Esophagus mucosa (tissue), 1 donor: ENCODE data around the gene STAB2. TPM values are rescaled to one million over a fixed set of nuclear protein-coding genes. Genes with fewer than 3 reads are reported as not detected.

ENCODE experiments used
- ATAC-seq: fragments of 200-7000 bp; cut with Tn5 transposase; one replicate; pipeline ENCODE4 v1.9.1; 2020
- total RNA-seq: library from RNA; stranded (reverse); gene quantifications from one replicate; pipeline ENCODE4 v1.2.4, GENCODE V29; 2023
- donor health status: DM: yes; HTN: yes; CAD: no.

STAB2 gene
- total RNA-seq, 1 donor from 2014 or later: 0.16 TPM

DNA sequence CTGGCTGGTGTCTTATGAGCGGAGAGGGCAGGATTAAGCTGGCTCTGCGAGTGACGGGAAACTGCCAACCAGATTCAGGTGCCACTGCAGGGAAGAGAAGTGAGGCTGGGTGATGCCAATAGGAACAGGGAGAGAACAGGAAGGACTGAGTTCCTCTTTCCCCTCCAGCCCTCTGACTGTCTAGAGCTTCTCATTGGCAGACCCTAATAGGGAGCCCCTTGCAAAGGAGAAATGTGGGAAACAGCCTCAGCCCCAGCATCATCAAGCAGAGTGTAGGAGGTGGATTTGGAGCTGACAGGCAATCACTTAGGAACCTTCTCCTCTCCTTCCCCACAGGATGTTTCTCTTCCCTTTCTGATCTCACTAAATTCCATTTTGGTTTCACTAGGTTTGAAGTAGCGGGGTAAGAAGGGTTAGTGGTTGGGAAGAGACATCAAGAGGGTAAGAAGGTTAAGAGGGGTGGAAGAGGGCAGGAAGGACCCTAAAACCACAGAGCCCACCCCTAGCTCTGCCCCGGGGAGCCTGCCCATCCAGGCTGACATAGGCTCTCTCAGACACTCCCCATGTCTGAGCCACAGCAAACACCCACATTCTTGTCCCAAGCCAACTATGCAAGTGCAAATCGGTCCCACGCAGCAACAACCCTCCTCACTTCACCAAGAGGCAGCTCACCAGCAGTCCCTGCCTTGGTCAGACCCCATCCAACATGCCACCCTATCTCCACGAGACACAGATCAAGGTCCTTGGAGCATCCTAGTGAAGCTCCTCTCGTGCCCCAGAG lies 111.1 kb downstream of the STAB2 start:
- no peak for ATAC-seq

DNA sequence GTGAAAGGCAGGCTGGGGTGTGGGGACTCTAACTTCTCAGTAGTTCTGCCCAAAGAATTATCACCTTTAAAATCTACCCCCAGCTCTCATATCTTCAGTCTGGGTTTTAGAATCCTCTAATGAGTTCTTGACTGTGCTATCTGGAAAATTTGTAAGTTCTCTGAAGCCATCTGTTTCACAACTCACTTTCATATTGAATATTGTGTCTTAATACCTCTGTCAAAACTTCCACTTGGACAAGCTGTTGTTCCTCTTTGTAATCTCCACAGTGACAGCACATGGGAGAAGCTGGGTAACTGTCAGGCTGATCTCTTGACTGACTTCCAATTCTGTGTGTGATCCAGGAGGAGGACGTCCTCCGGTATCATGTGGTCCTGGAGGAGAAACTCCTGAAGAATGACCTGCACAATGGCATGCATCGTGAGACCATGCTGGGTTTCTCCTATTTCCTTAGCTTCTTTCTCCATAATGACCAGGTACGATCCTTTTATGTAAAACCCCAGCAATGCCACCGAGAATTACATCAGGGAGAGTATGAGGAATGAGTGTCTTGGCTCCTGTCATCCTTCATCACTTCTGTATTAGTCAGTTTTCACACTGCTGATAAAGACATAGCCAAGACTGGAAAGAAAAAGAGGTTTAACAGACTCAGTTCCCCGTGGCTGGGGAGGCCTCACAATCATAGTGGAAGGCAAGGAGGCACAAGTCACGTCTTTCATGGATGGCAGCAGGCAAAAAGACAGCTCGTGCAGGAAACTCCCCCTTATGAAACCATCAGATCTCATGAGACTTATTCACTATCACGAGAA lies 111.9 kb downstream of the STAB2 start:
- ATAC-seq: no peak

DNA sequence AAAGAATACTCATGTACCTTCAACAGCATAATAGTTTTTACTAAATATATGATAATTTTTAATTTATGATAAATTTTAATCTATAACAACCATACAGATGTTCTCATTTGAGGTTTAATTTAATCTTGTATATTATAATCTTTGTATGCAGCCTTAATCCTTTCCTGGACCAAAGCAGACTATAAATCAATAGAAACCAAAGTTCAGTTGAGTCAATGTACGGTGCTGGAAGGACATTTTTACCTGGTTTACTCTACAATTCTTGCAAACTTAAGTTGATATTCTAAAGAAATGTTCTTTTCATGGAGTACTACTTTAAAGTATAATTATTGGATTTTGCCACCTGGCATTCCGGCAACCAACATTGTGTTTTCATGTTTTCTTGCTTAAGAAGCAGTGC lies 118.0 kb downstream of the STAB2 start:
- no peak for ATAC-seq

DNA sequence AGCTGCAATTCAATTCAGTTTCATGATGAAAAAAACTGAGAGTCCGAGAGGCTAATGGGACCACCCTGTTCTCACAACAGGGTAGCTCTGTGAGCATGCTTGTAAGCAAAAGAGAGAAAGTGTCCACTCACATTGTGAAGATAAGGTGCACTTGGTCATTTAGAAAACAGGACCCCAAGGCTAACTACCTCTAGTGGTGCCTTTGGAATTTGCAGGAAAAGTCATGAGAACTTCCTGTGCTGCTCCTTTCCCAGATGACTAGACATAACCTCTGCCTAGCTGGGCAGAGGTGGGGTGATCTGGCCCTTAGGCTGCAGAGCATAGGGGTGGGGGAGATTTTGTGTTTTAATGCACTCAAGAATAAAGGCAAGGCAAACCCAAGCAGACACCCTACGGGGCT lies 118.9 kb downstream of the STAB2 start:
- ATAC-seq: no peak

DNA sequence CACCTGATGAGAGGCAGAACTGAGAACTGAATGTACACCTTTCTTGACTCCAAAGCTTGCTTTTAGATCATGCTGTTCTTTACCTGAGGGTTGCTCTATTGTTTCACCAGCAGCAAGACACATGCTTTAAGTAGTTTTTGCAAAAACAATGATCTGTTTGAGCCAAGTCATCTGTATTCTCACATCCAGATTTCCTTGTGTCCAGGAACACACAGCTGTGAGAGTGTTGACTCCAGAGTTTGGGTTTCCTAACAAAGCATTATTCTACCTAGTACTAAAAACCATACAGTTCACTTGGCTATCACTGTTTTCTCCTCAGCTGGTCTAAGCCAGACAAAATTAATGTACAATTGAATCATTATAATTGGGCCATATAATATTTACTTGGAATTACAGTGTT lies 120.4 kb downstream of the STAB2 start:
- no peak for ATAC-seq

DNA sequence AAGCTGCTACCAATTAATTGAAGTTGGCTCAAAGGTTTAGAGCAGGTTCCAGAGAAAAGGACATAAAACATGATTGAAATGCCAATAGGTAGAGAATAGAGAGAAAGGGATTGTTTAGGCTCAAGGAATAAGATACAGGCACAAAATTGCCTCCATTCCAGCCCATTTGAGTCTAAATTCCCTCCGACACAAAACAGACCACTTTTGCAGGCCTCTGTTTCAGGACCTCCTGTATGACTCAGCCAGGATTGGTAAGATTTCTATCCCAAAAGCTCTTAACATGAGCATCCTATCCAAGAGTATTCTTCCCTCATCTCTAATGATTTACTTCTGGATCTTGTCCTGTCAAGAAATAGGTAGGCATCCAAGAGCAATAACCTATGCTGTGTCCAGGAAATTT lies 123.5 kb downstream of the STAB2 start:
- ATAC-seq: no peak

DNA sequence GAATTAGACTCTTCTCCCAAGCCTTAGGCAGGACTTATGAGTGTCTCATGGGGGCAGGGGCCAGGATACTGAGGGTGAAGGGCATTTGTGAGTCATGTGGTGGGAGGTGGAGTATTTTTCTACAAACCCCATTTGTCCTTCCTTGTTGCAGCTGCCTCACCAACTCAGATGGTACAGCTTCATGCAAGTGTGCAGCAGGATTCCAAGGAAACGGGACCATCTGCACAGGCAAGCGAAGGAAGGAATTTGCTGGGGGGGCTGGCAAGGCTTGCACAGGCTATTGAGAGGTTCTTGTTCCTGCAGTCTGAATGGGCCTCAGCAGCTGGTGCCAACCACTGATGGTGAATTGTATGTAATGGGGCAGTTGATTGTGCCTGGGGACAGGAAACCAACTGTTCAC lies 125.1 kb downstream of the STAB2 start:
- no peak for ATAC-seq

DNA sequence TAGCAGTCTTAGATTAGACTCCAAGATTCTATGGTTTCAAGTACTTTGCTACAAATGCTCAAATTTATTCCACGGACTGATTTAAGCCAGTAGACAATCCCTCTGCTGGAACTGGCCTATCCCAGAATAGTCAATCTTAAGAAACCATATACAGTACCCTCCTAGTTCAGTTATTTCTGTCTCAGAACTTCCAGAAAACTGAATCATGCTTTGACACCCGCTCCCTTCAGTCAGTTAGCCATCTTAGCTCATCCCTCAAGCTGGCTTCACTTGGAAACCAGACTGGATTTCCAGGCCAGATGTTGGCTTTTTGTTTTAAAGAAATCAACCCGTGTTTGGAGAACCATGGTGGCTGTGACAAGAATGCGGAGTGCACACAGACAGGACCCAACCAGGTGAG lies 128.4 kb downstream of the STAB2 start:
- ATAC-seq: no peak

DNA sequence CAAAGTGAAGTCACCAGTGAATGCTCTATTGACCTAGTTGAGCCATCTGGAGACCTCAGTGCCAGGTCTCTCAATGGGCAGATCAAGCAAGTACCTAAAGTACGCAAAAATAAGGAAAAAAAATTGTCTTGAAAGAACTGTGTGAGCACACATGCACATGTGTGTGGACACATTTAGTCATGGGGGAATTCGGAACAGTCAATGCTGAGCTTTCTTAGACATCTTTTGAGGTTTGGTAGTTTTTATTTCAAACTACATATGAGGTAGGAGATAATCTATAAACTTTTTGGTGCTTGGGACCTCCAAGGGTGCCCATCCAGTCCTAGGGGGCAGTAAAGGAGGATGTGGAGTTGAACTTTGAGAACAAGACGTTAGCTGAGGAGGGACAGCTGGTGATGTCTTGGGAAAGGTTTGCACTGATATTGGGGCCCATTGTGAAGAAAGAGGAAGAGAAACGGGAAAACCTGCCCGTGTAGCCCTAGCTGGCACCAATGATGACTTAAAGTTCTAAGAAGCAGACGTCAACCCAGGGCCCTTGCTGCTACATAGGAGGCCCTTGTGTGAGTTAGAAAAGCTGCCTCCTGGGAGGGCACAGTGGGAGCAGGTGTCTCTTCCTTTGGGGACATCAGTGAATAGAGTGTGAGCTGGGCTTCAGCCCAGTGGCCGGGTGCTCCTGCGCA lies 129.6 kb downstream of the STAB2 start:
- ATAC-seq: no peak

DNA sequence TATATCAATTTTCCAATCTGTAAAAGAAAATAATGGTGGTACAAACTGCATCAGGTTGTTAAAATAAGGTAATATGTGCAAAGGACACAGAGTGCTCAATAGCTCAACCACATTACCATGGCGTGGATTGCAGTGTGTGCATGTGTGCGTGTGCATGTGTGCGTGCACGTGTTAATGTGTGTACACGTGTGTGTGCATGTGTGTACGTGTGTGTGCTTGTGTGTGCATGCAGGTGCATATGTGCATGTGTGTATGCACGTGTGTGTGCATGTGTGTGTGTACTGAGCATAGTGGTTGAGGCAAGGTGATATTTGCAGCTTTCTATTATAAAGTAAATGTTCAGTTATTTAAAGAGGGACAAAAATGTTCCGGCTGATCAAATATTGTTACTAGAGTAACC lies 138.3 kb downstream of the STAB2 start:
- ATAC-seq: no peak

DNA sequence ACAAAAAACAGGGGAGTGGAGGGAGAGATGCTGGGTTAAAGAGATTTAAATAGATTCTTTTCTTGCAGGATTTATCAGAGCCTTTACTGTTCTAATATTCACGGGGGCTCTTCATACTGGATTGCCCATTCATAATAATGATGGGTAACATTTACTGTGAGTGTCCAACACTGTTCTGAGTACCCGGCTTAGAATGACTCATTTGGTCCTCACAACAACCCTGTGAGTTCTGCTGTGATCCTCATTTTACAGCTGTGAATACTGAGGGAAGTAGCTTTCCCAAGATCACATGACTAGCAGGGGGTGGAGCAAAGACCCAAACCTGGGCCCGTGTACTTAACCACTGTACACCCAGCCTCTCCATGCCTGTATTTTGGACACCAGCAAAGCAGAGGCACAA lies 140.6 kb downstream of the STAB2 start:
- ATAC-seq: no peak

DNA sequence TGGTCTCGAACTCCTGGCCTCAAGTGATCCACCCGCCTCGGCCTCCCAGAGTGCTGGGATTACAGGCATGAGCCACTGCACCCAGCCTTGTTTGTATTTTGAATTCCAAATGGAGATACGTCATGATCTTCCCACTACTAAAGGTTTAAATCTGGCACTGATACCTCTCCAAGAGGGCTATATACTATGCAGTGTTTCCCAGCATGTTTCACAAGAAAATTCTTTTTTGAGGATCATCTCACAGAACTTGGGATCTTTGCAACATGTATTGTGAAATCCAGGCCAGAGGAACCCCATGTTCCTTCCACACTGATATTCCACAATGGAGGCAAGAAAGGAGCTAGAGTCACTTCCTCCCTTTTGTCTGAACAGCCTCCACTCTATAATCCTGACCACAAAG lies 141.2 kb downstream of the STAB2 start:
- ATAC-seq: no peak

DNA sequence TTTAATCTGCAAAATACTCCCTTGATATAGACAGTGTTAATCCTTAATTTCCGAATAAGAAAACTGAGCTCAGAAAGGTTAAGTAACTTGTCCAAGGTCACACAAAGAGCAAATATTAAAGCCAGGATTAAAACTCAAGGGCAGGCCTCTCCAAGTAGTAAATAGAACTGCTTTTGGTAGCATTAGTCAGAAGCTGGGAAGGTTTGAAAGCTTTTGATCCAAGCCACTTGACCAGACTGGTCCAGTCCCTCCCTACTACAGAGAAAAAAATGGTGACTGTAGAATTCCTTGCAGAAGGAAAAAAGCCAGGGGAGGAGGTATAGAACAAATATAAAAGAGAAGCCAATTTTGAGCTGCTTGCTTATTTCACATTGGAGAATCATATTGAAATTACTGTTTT lies 142.4 kb downstream of the STAB2 start:
- ATAC-seq: peak; percentile 62

DNA sequence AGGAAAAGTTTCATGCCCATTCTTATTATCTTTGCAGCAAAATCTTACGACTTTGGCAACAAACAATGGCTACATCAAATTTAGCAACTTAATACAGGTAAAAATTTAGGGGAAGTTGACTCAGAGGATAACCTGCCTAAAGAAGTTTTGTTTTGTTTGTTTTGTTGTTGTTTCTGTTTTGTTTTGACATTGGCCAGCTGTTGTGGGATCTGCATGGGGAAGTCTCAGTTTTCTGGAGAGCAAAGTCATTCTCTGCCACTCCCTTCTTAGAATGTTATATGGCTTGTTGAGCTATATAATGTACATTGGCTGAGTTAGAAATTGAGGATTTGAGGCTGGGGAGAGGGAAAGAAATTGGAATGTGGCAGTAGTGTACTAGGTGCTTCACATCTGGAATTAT lies 144.5 kb downstream of the STAB2 start:
- ATAC-seq: no peak

DNA sequence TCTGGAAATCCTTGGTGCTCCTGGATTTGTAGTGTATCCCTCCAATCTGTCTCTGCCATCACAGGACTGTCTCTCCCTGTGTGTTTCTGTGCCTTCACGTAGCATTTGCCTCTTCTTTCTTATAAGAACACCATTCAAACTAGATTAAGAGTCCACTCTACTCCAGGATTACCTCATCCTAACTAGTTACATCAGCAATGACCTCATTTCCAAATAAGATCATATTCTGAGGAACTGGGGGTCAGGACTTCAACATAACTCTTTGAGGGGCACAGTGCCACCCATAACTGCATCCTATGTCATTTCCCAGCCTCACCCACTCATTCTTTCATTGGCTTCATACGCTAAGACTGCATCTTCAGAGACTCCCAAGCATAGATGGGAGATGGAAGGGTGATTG lies 147.8 kb downstream of the STAB2 start:
- ATAC-seq: no peak

DNA sequence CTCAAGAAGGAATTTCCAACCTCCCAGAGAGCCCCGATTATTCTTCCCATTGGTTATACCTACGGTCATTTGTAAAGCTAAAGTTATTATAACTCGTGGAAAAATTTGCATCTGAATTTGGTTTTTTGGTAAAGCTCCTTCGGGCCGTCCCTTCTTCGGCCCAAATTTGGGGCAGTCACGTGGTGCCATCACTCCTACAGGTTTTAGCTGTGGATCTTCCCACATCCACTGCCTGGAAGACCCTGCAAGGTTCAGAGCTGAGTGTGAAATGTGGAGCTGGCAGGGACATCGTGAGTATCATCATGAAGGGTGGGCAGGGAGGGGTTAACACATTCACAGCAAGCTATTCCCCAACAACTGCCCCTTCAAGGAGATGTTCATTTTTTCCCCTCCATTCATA lies 148.2 kb downstream of the STAB2 start:
- ATAC-seq: no peak

DNA sequence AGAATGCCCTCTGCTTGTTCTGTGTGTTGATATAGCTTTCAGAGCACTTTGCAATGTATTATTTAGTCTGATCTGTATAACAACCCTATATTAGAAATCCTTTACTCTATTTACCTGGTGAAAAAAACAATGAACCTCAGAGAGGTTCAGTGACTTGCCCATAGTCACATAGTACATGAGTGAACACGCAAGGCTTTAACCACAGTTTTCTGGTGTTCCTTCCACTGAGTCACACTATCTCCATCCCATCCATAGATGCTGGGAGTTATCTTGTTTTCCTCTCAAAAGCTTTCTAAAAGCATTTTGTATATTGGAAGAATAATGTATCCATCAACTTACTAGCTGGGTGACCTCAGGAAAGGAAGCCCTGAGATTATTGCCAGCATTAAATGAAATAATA lies 149.5 kb downstream of the STAB2 start:
- ATAC-seq: no peak

DNA sequence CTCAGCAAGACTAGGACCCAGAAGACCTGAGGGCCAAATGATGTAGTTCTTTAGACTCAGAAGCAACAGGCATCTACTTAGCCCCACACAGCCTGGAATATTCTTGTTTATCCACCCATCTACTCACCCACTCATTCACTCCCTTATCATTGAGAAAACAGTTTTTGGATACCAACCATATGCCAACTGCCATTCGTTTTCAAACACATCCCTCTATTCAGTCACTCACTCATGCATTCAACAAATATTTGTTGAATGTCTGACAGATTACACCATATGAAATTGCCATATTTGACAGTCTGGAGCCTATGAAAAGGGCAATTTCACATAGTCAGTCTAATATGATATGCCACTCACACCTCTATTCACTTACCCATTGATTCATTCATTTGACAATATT lies 150.8 kb downstream of the STAB2 start:
- no peak for ATAC-seq

DNA sequence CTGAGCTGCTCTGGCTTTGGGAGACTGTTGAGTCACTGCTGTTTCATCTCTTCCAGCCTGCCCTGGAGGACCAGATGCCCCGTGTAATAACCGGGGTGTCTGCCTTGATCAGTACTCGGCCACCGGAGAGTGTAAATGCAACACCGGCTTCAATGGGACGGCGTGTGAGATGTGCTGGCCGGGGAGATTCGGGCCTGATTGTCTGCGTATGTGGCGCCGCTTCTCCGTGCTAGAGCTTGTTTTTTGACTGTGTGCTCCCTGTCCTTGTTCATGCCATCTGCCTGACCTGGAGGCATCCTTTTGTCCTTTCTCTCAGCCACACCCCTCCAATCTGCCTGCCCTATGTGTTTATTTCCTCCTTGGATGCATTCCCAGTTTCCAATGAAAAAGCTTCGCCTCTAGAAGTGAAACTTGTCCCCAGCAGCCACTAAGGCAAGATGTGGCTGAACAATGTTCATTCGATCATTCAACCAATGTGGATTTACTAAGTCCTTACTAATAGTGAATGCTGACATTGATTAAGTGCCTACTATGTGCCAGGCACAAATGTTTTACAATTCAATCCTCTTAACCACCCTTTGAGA lies 155.4 kb downstream of the STAB2 start:
- peak; percentile 58 for ATAC-seq

DNA sequence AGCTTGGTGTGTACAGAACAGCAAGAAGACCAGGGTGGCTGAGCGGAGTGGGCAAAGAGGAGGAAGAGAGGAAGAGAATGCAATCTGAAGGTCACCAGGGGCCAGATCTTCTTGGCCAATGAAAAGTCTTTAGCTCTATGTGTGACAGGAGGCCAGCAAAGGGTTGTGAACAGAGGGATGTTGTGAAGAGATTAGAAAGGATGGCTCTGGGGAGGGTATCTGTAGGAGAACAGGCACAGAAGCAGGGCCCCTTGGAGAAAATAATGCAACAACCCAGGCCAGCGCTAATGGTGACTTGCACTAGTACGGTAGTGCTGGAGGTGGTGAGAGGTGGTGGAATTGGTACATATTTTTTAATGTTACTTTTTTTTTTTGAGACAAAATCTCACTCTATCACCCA lies 156.7 kb downstream of the STAB2 start:
- no peak for ATAC-seq

DNA sequence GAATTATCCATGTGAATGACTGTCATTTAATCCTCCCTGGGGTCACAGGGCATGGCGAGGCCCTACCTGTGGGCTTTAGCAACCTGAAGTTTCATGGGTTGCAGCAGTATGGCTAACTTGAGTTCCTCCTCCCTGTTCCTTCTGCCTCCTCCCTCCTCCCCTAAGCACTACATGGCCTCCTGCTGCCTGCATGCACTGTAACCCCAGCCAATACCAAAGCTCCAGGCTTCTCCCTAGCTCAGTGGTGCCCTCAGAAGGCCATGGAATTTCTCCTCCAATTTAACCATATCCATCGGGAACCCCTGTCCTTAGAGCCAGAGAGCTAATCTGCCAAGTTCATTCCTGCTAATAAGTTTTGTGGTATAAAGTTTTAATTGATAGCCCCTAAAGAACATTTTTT lies 158.9 kb downstream of the STAB2 start:
- ATAC-seq: peak; percentile 16

DNA sequence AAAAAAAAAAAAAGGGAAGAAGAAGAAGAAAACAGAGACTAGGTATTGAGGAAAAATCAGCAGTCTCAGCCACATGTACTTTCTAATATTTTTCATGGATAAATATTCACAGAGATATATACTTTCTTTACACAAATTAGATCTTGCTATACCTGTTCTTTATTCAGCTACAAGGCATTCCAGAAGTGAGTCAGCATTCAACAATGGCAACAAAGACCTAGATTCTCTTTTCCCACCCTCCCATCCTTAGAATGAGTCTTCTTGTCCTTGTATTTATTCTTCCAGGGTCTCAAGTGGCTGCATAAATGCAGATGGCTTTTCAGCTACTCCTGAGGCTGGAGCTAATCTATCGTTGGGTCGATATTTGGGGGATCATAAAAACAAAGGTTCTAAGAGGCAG lies 160.9 kb downstream of the STAB2 start:
- ATAC-seq: peak; percentile 44

DNA sequence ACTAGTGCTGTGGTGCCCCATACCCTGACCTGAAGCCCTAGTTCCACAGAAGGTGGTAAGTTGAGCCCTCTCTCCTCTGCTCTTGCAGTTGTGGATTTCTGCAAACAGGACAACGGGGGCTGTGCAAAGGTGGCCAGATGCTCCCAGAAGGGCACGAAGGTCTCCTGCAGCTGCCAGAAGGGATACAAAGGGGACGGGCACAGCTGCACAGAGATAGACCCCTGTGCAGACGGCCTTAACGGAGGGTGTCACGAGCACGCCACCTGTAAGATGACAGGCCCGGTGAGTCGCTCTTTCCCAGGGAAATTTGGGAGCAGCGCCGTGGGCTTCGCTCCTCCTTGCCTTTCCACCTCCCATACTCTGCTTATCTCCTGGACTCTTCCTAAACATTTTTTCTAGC lies 161.8 kb downstream of the STAB2 start:
- no peak for ATAC-seq
